Measurements from ENCODE around the gene LHFPL4. TPM values are rescaled to one million over a fixed set of nuclear protein-coding genes. Genes with fewer than 3 reads are reported as not detected.
"Not testable (repeated sequence)": the region's sequence is repeated elsewhere in the genome, so short reads cannot be mapped to it uniquely, and the experiment has no call there.

Gene LHFPL4
- total RNA-seq, 1 donor from 2014 or later: 1.7 TPM

- H3K4me1 Mint-ChIP-seq (ENCODE audit: unreplicated experiment): peaks cover 4% of the 10 kb centered on the region
- no peak for DNase-seq (ENCODE audit: extremely low spot score, unreplicated experiment)
- TF ChIP-seq CTCF (conservative IDR thresholded peaks at IDR 0.05): no peak
Measured at GRCh38 chr3:9499455-9500107, 54.0 kb downstream of the LHFPL4 start.

GRCh38 chr3:9498781-9499180 is 54.8 kb downstream of the LHFPL4 start:
- TF ChIP-seq CTCF (conservative IDR thresholded peaks at IDR 0.05): no peak

More at GRCh38 chr3:9499455-9500107, 54.0 kb downstream of the LHFPL4 start:
- Mint-ChIP-seq H3K9me3 (no peaks in the 10 kb centered on the region), H3K27ac (no peak overlapping the region), H3K4me3 (peak overlapping the region; percentile 67), H3K27me3 (peaks cover 55% of the 10 kb centered on the region), H3K36me3 (no peaks in the 10 kb centered on the region)

GRCh38 chr3:9497821-9498565 is 55.6 kb downstream of the LHFPL4 start:
- Mint-ChIP-seq H3K9me3 (no peaks in the 10 kb centered on the region), H3K27ac (no peak overlapping the region), H3K4me3 (no peak overlapping the region), H3K36me3 (no peaks in the 10 kb centered on the region), H3K4me1 (ENCODE audit: unreplicated experiment) (peaks cover 6% of the 10 kb centered on the region), H3K27me3 (peaks cover 51% of the 10 kb centered on the region)
- no peak for TF ChIP-seq CTCF (conservative IDR thresholded peaks at IDR 0.05)
- DNase-seq (ENCODE audit: extremely low spot score, unreplicated experiment): no peak

More at GRCh38 chr3:9498781-9499180, 54.8 kb downstream of the LHFPL4 start:
- no peak overlapping the region for H3K4me3 Mint-ChIP-seq
- peaks cover 6% of the 10 kb centered on the region for H3K4me1 Mint-ChIP-seq (ENCODE audit: unreplicated experiment)
- no peaks in the 10 kb centered on the region for H3K36me3 Mint-ChIP-seq
- no peaks in the 10 kb centered on the region for H3K9me3 Mint-ChIP-seq
- no peak overlapping the region for H3K27ac Mint-ChIP-seq
- DNase-seq (ENCODE audit: extremely low spot score, unreplicated experiment): no peak
- peaks cover 55% of the 10 kb centered on the region for H3K27me3 Mint-ChIP-seq

DNA sequence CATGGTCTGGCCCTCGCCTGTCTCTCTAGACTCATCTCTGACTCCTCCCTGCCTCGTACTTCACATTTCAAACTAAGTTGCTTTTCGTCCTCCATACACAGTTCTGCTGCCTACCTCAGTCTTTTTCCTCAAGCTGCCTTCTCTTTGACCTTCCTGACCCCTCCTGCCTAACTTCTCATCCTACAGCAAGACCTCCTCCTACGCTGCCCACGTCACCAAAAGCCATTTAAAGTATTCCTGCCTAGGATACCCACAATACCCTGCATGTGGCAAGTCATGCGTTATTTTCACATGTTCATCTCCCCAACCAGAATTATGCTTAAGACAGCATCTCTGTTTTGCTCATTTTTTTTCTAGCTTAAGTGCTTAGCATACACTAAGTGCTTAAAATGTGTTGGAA is 56.7 kb downstream of the LHFPL4 start:
- H3K9me3 Mint-ChIP-seq: no peaks in the 10 kb centered on the region
- H3K36me3 Mint-ChIP-seq: no peaks in the 10 kb centered on the region
- no peak for DNase-seq (ENCODE audit: extremely low spot score, unreplicated experiment)
- no peak for TF ChIP-seq CTCF (conservative IDR thresholded peaks at IDR 0.05)
- H3K27me3 Mint-ChIP-seq: peaks cover 47% of the 10 kb centered on the region
- peaks cover 6% of the 10 kb centered on the region for H3K4me1 Mint-ChIP-seq (ENCODE audit: unreplicated experiment)
- H3K27ac Mint-ChIP-seq: no peak overlapping the region
- H3K4me3 Mint-ChIP-seq: no peak overlapping the region

- H3K4me3 Mint-ChIP-seq; H3K9me3 Mint-ChIP-seq; H3K36me3 Mint-ChIP-seq; DNase-seq (ENCODE audit: extremely low spot score, unreplicated experiment); H3K27ac Mint-ChIP-seq; H3K4me1 Mint-ChIP-seq (ENCODE audit: unreplicated experiment): not testable (repeated sequence)
- peaks cover 19% of the 10 kb centered on the region for H3K27me3 Mint-ChIP-seq
Measured at GRCh38 chr3:9494036-9494435, 59.6 kb downstream of the LHFPL4 start.

DNA sequence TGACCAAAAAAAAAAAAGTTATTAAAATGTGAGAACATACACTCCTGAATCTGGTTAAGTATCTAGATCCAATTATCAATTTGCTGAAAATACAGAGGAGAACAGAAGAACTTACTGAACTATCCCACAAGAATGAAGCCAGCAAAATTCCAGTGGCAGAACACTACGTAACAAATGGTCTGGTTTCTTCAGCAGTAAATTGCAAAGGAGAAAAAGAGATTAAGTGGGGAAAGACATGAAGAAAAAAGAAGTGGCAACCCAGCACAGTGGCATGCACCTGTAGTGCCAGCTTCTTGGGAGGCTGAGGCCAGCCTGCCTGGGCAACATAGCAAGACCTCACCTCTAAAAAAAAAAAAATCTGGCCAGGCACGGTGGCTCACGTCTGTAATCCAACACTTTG is 62.1 kb downstream of the LHFPL4 start:
- H3K9me3 Mint-ChIP-seq: no peaks in the 10 kb centered on the region
- no peak for TF ChIP-seq CTCF (conservative IDR thresholded peaks at IDR 0.05)
- DNase-seq (ENCODE audit: extremely low spot score, unreplicated experiment): no peak
- H3K27me3 Mint-ChIP-seq: no peaks in the 10 kb centered on the region
- H3K27ac Mint-ChIP-seq: no peak overlapping the region
- H3K4me3 Mint-ChIP-seq: no peak overlapping the region
- H3K36me3 Mint-ChIP-seq: peaks cover 8% of the 10 kb centered on the region
- peaks cover 6% of the 10 kb centered on the region for H3K4me1 Mint-ChIP-seq (ENCODE audit: unreplicated experiment)

Measured in type B pancreatic cell (in vitro differentiated cells).